ENCODE measurements around the gene UCHL5. TPM values are rescaled to one million over a fixed set of nuclear protein-coding genes. Genes with fewer than 3 reads are reported as not detected.

The UCHL5 gene
- polyA plus RNA-seq, 1 donor from 2014 or later: 28.8 TPM

DNA sequence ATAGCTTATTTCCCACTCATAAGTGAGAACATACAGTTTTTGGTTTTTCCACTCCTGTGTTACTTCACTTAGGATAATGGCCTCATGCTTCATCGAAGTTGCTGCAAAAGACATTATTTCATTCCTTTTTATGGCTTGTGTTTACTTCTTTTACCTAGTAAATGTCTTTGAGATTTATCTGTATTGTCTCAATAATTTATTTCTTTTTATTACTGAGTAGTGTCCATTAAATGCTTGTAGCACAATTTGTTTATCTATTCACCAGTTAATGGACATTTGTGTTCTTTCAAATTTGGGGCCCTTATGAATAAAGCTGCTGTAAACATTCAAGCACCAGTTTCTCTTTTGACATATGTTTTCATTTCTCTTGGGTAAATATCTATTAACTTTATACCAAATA lies 86.0 kb downstream of the UCHL5 start:
- H3K4me3 ChIP-seq (ENCODE audit: low read length): no peak overlapping the region
- no peak overlapping the region for H3K27ac ChIP-seq (ENCODE audit: low read length)
- no peaks in the 10 kb centered on the region for H3K36me3 ChIP-seq (ENCODE audit: insufficient read depth, low read length)
- no peaks in the 10 kb centered on the region for H3K27me3 ChIP-seq (ENCODE audit: insufficient read depth, low read depth, low read length)
- no peak overlapping the region for H2AFZ ChIP-seq (ENCODE audit: low read depth, low read length)
- no peaks in the 10 kb centered on the region for H3K79me2 ChIP-seq (replicated peaks; ENCODE audit: insufficient read depth, low read length)
- no peaks in the 10 kb centered on the region for H3F3A ChIP-seq (ENCODE audit: insufficient read depth, low read length, poor library complexity, severe bottlenecking)
- H3K4me2 ChIP-seq (ENCODE audit: low read length): no peak overlapping the region
- no peak for TF ChIP-seq TAF1 (IDR thresholded peaks at IDR 0.05; ENCODE audit: low read depth)
- TF ChIP-seq, protein P1, sequence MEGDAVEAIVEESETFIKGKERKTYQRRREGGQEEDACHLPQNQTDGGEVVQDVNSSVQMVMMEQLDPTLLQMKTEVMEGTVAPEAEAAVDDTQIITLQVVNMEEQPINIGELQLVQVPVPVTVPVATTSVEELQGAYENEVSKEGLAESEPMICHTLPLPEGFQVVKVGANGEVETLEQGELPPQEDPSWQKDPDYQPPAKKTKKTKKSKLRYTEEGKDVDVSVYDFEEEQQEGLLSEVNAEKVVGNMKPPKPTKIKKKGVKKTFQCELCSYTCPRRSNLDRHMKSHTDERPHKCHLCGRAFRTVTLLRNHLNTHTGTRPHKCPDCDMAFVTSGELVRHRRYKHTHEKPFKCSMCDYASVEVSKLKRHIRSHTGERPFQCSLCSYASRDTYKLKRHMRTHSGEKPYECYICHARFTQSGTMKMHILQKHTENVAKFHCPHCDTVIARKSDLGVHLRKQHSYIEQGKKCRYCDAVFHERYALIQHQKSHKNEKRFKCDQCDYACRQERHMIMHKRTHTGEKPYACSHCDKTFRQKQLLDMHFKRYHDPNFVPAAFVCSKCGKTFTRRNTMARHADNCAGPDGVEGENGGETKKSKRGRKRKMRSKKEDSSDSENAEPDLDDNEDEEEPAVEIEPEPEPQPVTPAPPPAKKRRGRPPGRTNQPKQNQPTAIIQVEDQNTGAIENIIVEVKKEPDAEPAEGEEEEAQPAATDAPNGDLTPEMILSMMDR (IDR thresholded peaks at IDR 0.05; ENCODE audit: poor library complexity, severe bottlenecking): no peak
- TF ChIP-seq EZH2 (IDR thresholded peaks at IDR 0.05; ENCODE audit: borderline replicate concordance, insufficient read depth, low read length, poor library complexity, severe bottlenecking): no peak
- TF ChIP-seq POLR2AphosphoS5 (IDR thresholded peaks at IDR 0.05): no peak
- no peak for TF ChIP-seq RAD21 (conservative IDR thresholded peaks at IDR 0.05)
- no peak for TF ChIP-seq MXI1 (conservative IDR thresholded peaks at IDR 0.05; ENCODE audit: poor library complexity, severe bottlenecking)
- TF ChIP-seq, protein P2, sequence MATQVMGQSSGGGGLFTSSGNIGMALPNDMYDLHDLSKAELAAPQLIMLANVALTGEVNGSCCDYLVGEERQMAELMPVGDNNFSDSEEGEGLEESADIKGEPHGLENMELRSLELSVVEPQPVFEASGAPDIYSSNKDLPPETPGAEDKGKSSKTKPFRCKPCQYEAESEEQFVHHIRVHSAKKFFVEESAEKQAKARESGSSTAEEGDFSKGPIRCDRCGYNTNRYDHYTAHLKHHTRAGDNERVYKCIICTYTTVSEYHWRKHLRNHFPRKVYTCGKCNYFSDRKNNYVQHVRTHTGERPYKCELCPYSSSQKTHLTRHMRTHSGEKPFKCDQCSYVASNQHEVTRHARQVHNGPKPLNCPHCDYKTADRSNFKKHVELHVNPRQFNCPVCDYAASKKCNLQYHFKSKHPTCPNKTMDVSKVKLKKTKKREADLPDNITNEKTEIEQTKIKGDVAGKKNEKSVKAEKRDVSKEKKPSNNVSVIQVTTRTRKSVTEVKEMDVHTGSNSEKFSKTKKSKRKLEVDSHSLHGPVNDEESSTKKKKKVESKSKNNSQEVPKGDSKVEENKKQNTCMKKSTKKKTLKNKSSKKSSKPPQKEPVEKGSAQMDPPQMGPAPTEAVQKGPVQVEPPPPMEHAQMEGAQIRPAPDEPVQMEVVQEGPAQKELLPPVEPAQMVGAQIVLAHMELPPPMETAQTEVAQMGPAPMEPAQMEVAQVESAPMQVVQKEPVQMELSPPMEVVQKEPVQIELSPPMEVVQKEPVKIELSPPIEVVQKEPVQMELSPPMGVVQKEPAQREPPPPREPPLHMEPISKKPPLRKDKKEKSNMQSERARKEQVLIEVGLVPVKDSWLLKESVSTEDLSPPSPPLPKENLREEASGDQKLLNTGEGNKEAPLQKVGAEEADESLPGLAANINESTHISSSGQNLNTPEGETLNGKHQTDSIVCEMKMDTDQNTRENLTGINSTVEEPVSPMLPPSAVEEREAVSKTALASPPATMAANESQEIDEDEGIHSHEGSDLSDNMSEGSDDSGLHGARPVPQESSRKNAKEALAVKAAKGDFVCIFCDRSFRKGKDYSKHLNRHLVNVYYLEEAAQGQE (IDR thresholded peaks at IDR 0.05; ENCODE audit: borderline replicate concordance): no peak
- H3K9me2 ChIP-seq (ENCODE audit: insufficient read depth, low read length): no peaks in the 10 kb centered on the region
- H4K20me1 ChIP-seq (ENCODE audit: insufficient read depth): no peaks in the 10 kb centered on the region
- H3K9ac ChIP-seq (ENCODE audit: low read length): no peak overlapping the region
- no peaks in the 10 kb centered on the region for H3K9me3 ChIP-seq (ENCODE audit: low read length)

DNA sequence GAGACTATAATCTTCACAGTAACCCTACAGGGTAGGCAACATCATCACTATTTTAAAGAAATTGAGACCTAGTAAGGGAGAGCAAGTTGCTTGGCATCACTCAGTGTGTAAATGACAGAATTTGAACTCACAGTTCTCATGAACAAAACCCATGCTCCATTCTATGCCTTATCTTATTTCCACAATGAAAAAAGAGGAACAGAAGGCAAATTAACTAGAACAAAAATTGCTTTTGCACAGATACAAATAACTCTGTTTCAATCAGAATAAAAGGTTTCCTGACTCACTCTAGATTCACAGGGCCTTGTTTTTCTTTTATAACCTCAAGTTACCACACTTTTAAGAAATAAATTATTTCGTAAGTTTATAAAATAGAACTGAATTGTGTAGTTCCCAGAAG lies 90.1 kb downstream of the UCHL5 start:
- H3K36me3 ChIP-seq (ENCODE audit: insufficient read depth, low read length): no peaks in the 10 kb centered on the region
- no peaks in the 10 kb centered on the region for H3K27me3 ChIP-seq (ENCODE audit: insufficient read depth, low read depth, low read length)
- no peak overlapping the region for H3K27ac ChIP-seq (ENCODE audit: low read length)
- no peak overlapping the region for H3K4me2 ChIP-seq (ENCODE audit: low read length)
- H3F3A ChIP-seq (ENCODE audit: insufficient read depth, low read length, poor library complexity, severe bottlenecking): no peaks in the 10 kb centered on the region
- TF ChIP-seq EZH2 (IDR thresholded peaks at IDR 0.05; ENCODE audit: borderline replicate concordance, insufficient read depth, low read length, poor library complexity, severe bottlenecking): no peak
- no peak for TF ChIP-seq TAF1 (IDR thresholded peaks at IDR 0.05; ENCODE audit: low read depth)
- TF ChIP-seq POLR2AphosphoS5 (IDR thresholded peaks at IDR 0.05): no peak
- H3K79me2 ChIP-seq (replicated peaks; ENCODE audit: insufficient read depth, low read length): no peaks in the 10 kb centered on the region
- H3K4me3 ChIP-seq (ENCODE audit: low read length): no peak overlapping the region
- no peak overlapping the region for H3K9ac ChIP-seq (ENCODE audit: low read length)
- H4K20me1 ChIP-seq (ENCODE audit: insufficient read depth): no peaks in the 10 kb centered on the region
- no peak overlapping the region for H2AFZ ChIP-seq (ENCODE audit: low read depth, low read length)
- no peaks in the 10 kb centered on the region for H3K9me3 ChIP-seq (ENCODE audit: low read length)
- no peaks in the 10 kb centered on the region for H3K9me2 ChIP-seq (ENCODE audit: insufficient read depth, low read length)

DNA sequence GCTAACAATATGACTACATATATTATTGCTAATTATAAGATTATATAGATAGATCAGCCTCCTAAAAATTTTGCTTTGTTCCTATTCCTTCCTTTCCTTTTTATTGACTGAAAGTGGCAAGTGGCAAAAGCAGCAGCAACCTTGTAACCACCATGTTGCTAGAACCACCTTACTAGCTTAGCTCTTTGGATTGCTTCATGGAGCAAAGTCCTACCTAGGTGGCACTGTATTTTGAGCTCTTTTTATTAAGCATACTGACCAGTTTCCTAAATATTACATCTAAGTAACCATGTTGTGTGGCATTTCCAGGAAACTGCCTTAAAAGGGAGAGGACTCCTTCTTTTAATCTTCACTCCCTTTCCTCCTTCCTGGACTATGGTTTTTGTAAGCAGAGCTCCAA lies 90.8 kb downstream of the UCHL5 start:
- H3K79me2 ChIP-seq (replicated peaks; ENCODE audit: insufficient read depth, low read length): no peaks in the 10 kb centered on the region
- no peaks in the 10 kb centered on the region for H3K9me3 ChIP-seq (ENCODE audit: low read length)
- no peak for TF ChIP-seq MXI1 (conservative IDR thresholded peaks at IDR 0.05; ENCODE audit: poor library complexity, severe bottlenecking)
- TF ChIP-seq TAF1 (IDR thresholded peaks at IDR 0.05; ENCODE audit: low read depth): no peak
- TF ChIP-seq, protein P2 (IDR thresholded peaks at IDR 0.05; ENCODE audit: borderline replicate concordance): no peak
- TF ChIP-seq, protein P1 (IDR thresholded peaks at IDR 0.05; ENCODE audit: poor library complexity, severe bottlenecking): no peak
- no peak for TF ChIP-seq EP300 (conservative IDR thresholded peaks at IDR 0.05; ENCODE audit: poor library complexity, severe bottlenecking)
- no peak for TF ChIP-seq EZH2 (IDR thresholded peaks at IDR 0.05; ENCODE audit: borderline replicate concordance, insufficient read depth, low read length, poor library complexity, severe bottlenecking)
- TF ChIP-seq SMC3 (conservative IDR thresholded peaks at IDR 0.05; ENCODE audit: poor library complexity): no peak
- TF ChIP-seq RAD21 (conservative IDR thresholded peaks at IDR 0.05): no peak
- TF ChIP-seq POLR2AphosphoS5 (IDR thresholded peaks at IDR 0.05): no peak
- no peaks in the 10 kb centered on the region for H3F3A ChIP-seq (ENCODE audit: insufficient read depth, low read length, poor library complexity, severe bottlenecking)
- no peaks in the 10 kb centered on the region for H3K36me3 ChIP-seq (ENCODE audit: insufficient read depth, low read length)
- no peak overlapping the region for H3K4me2 ChIP-seq (ENCODE audit: low read length)
- H3K4me3 ChIP-seq (ENCODE audit: low read length): no peak overlapping the region
- no peak overlapping the region for H3K9ac ChIP-seq (ENCODE audit: low read length)
- no peaks in the 10 kb centered on the region for H4K20me1 ChIP-seq (ENCODE audit: insufficient read depth)
- H3K27me3 ChIP-seq (ENCODE audit: insufficient read depth, low read depth, low read length): no peaks in the 10 kb centered on the region
- no peaks in the 10 kb centered on the region for H3K9me2 ChIP-seq (ENCODE audit: insufficient read depth, low read length)
- H3K27ac ChIP-seq (ENCODE audit: low read length): no peak overlapping the region
- no peak overlapping the region for H2AFZ ChIP-seq (ENCODE audit: low read depth, low read length)
